GM21576 (cell line): ENCODE results near the gene ETAA1.

Source experiments
- ATAC-seq: cut with Tn5 transposase; IDR thresholded peaks from one replicate; pipeline ENCODE4 v1.9.1; 2021; ENCODE audit warnings: mild to moderate bottlenecking, moderate library complexity; ENCODE audit not compliant: unreplicated experiment

The ETAA1 gene

GRCh38 chr2:67397143-67397986, at the start of gene ETAA1:
Gene ETAA1, plus strand, starts transcription at chr2:67397333. Its CDS starts 116 bp downstream, at chr2:67397449.
- ATAC-seq = peak; percentile 100

GRCh38 chr2:67366832-67367412, 30.2 kb upstream of the ETAA1 start:
- ATAC-seq = no peak

- ATAC-seq = no peak
These were observed 22.7 kb upstream of the ETAA1 start for GRCh38 chr2:67374481-67374880.

GRCh38 chr2:67374949-67375348, 22.2 kb upstream of the ETAA1 start:
- no peak for ATAC-seq

- no peak for ATAC-seq
These were observed 18.6 kb upstream of the ETAA1 start for GRCh38 chr2:67378555-67378954.

- ATAC-seq = no peak
These were observed 18.1 kb upstream of the ETAA1 start for GRCh38 chr2:67379048-67379447.

GRCh38 chr2:67384123-67384822, 12.9 kb upstream of the ETAA1 start:
- no peak for ATAC-seq

- no peak for ATAC-seq
These were observed 8.5 kb upstream of the ETAA1 start for GRCh38 chr2:67388680-67389079.

GRCh38 chr2:67389286-67389685, 7.8 kb upstream of the ETAA1 start:
- no peak for ATAC-seq

- ATAC-seq = no peak
These were observed 7.3 kb upstream of the ETAA1 start for GRCh38 chr2:67389788-67390187.

GRCh38 chr2:67393237-67393636, 3.9 kb upstream of the ETAA1 start:
- no peak for ATAC-seq

- ATAC-seq = no peak
These were observed 2.4 kb upstream of the ETAA1 start for GRCh38 chr2:67394734-67395133.

- ATAC-seq = no peak
These were observed 2.0 kb downstream of the ETAA1 start for GRCh38 chr2:67399144-67399543.

GRCh38 chr2:67399831-67400489, 2.8 kb downstream of the ETAA1 start:
- ATAC-seq = no peak

GRCh38 chr2:67400560-67401485, 3.7 kb downstream of the ETAA1 start:
- ATAC-seq = no peak

- no peak for ATAC-seq
These were observed 11.2 kb downstream of the ETAA1 start for GRCh38 chr2:67408346-67408745.

- ATAC-seq = no peak
These were observed 15.3 kb downstream of the ETAA1 start for GRCh38 chr2:67412424-67412823.

GRCh38 chr2:67414867-67415266, 17.7 kb downstream of the ETAA1 start:
- ATAC-seq = no peak

- no peak for ATAC-seq
These were observed 19.0 kb downstream of the ETAA1 start for GRCh38 chr2:67416136-67416535.

GRCh38 chr2:67423489-67423888, 26.4 kb downstream of the ETAA1 start:
- no peak for ATAC-seq
